Measurements from ENCODE around the gene SEC23A.

GRCh38 chr14:39023939-39024871 is 78.8 kb downstream of the SEC23A start:
- no peak for TF ChIP-seq CTCF (IDR thresholded peaks at IDR 0.05)
- no peak for TF ChIP-seq POLR2AphosphoS5 (IDR thresholded peaks at IDR 0.05)

Data from breast epithelium (tissue), 3 donors.